Measurements from ENCODE around the gene SRSF4. TPM values are rescaled to one million over a fixed set of nuclear protein-coding genes. Genes with fewer than 3 reads are reported as not detected.

Gene SRSF4
- total RNA-seq, 1 experiment from 2014 or later = 62.0 TPM

DNA sequence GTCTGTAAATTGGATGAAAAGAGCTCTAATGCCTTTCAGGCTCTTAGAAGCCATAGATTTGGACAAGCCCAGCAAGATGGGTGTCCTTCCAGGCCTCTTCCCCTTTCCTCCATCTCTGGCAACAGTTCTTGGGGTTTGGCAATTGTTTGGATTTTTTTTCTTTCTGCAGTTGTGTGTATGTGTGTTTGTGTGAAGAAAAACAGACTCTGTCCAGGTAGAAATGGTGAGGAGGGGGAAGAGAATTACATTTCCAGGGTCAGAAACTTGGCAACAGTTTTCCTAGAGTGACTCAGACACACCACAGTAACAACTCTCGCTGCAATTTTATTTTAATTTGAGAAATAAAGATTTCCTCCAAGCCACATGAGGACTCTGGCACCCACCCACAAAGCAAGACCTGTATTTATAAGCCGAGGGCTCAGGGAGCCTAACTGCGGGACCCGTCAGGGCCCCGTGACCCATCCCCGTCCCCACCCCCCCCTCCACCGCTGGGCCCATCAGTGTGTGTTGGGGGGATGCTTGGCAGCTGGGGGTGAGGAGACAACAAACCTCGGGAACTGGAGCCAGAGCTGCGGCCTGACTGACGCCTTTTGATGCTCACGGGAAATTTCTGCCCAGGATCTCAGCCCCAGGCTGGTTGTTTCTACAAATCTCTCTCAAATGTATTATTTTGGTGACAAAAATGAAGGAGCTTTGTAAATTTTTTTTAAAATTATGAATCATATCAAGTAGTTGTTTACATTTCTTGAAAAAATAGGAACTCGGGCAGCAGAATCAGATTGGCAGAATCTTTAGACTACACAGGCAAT is 62.4 kb downstream of the SRSF4 start:
- CTCF ChIA-PET = no interaction called here
- Histone ChIP-seq H3K27me3 (ENCODE audit: low read length) (no peaks in the 10 kb centered on the region), H3K9me2 (replicated peaks; ENCODE audit: low read length) (no peaks in the 10 kb centered on the region), H3K36me3 (ENCODE audit: low read depth, low read length) (no peaks in the 10 kb centered on the region), H4K20me1 (ENCODE audit: low read length) (no peaks in the 10 kb centered on the region), H3K9ac (ENCODE audit: low read length) (no peak overlapping the region), H3K4me1 (ENCODE audit: insufficient read depth, low read length) (peaks cover 18% of the 10 kb centered on the region), H3K4me3 (ENCODE audit: low read length) (no peak overlapping the region), H2AFZ (ENCODE audit: low read length) (no peak overlapping the region), H3F3A (ENCODE audit: low read length, unreplicated experiment) (no peaks in the 10 kb centered on the region), H3K9me3 (ENCODE audit: low read length) (no peaks in the 10 kb centered on the region), H3K79me2 (ENCODE audit: low read length) (no peaks in the 10 kb centered on the region), H3K27ac (ENCODE audit: low read length) (no peak overlapping the region), H3K4me2 (ENCODE audit: low read length) (no peak overlapping the region)
- TF ChIP-seq EZH2 (IDR thresholded peaks at IDR 0.05; ENCODE audit: low read length, unreplicated experiment) (no peak), EZH2phosphoT487 (IDR thresholded peaks at IDR 0.05; ENCODE audit: borderline replicate concordance, low read length) (no peak)
- TF ChIP-seq, protein P1, sequence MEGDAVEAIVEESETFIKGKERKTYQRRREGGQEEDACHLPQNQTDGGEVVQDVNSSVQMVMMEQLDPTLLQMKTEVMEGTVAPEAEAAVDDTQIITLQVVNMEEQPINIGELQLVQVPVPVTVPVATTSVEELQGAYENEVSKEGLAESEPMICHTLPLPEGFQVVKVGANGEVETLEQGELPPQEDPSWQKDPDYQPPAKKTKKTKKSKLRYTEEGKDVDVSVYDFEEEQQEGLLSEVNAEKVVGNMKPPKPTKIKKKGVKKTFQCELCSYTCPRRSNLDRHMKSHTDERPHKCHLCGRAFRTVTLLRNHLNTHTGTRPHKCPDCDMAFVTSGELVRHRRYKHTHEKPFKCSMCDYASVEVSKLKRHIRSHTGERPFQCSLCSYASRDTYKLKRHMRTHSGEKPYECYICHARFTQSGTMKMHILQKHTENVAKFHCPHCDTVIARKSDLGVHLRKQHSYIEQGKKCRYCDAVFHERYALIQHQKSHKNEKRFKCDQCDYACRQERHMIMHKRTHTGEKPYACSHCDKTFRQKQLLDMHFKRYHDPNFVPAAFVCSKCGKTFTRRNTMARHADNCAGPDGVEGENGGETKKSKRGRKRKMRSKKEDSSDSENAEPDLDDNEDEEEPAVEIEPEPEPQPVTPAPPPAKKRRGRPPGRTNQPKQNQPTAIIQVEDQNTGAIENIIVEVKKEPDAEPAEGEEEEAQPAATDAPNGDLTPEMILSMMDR (conservative IDR thresholded peaks at IDR 0.05; ENCODE audit: low read depth, low read length) = no peak
- intact Hi-C loops (cut with micrococcal nuclease) = loop anchor here (1.0 kb wide), 1 partner anchor 24 kb away; no protein-coding TSS in a partner anchor
- POLR2A ChIA-PET (ENCODE audit: unreplicated experiment) = no interaction called here
- DNase-seq (no peak), ATAC-seq (no peak)
- no TSS peak for BruUV-seq (replicated peaks)

DNA sequence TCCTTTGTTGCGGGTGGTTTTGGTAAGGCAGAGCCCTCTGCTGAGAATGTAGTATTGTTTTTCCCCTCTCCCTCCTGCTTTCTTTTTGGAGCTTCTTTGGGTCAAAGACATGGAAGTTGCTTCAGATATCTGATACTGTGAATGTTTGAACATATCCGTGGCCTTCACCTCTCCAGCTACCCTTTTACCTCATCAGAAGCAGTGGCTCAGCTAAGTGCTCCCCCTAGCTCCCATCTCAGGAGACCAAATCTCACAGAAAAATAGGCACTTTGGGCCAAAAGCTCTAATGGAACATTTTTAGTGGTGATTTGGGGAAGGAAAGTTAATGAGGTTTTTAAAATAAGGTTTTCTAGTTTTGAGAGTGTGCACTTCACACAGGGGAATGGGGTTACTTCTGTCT is 64.3 kb downstream of the SRSF4 start:
- H3K79me2 ChIP-seq (ENCODE audit: low read length) = no peaks in the 10 kb centered on the region
- peaks cover 3% of the 10 kb centered on the region; the same call in 1 of the 2 replicates for H3K4me1 ChIP-seq (ENCODE audit: insufficient read depth, low read length)
- H3K9me3 ChIP-seq (ENCODE audit: low read length) = no peaks in the 10 kb centered on the region
- CTCF ChIA-PET = interaction anchor here (0.5 to 0.6 kb wide), 2 partner anchors 73 to 232 kb away, joined by 3 to 5 read pairs; no protein-coding TSS in a partner anchor
- no peak overlapping the region for H2AFZ ChIP-seq (ENCODE audit: low read length)
- no peaks in the 10 kb centered on the region for H3K9me2 ChIP-seq (replicated peaks; ENCODE audit: low read length)
- H3K36me3 ChIP-seq (ENCODE audit: low read depth, low read length) = no peaks in the 10 kb centered on the region
- H3K27me3 ChIP-seq (ENCODE audit: low read length) = no peaks in the 10 kb centered on the region
- no peak overlapping the region for H3K4me3 ChIP-seq (ENCODE audit: low read length)
- DNase-seq = no peak
- H4K20me1 ChIP-seq (ENCODE audit: low read length) = no peaks in the 10 kb centered on the region
- no peak for ATAC-seq
- H3K27ac ChIP-seq (ENCODE audit: low read length) = no peak overlapping the region
- POLR2A ChIA-PET (ENCODE audit: unreplicated experiment) = interaction anchor here (1.1 kb wide), 1 partner anchor 65 kb away, joined by 4 read pairs; the partner anchor contains the start of gene SRSF4
- no peaks in the 10 kb centered on the region for H3F3A ChIP-seq (ENCODE audit: low read length, unreplicated experiment)
- intact Hi-C loops (cut with micrococcal nuclease) = no loop called here
- no peak overlapping the region for H3K9ac ChIP-seq (ENCODE audit: low read length)
- no peak for TF ChIP-seq EZH2phosphoT487 (IDR thresholded peaks at IDR 0.05; ENCODE audit: borderline replicate concordance, low read length)
- TF ChIP-seq EZH2 (IDR thresholded peaks at IDR 0.05; ENCODE audit: low read length, unreplicated experiment) = no peak
- TF ChIP-seq, protein P1 (conservative IDR thresholded peaks at IDR 0.05; ENCODE audit: low read depth, low read length) = peak; percentile 46; the same call in 1 of the 2 replicates
- no peak overlapping the region for H3K4me2 ChIP-seq (ENCODE audit: low read length)
- BruUV-seq (replicated peaks) = no TSS peak

DNA sequence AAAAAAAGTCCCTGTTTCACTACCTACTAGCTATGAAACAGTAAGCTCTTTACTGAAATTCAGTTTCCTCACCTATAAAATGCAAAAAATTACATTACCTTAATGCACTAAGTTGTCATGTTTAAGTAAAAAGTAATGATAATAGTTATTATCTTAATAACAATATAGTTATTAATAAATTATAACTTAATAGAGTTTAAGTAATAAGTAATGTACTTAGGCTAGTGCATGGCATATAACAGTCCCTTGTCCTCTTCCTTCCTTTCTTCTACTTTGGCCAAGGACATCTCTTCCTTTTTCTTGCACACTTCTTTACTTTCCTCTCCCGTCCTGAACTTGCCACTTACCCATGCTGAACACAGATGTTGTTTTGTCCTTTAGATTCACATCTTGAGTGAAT is 67.0 kb downstream of the SRSF4 start:
- Histone ChIP-seq H3K36me3 (ENCODE audit: low read depth, low read length) (no peaks in the 10 kb centered on the region), H3K27ac (ENCODE audit: low read length) (no peak overlapping the region), H2AFZ (ENCODE audit: low read length) (no peak overlapping the region), H3K4me1 (ENCODE audit: insufficient read depth, low read length) (no peaks in the 10 kb centered on the region), H3K79me2 (ENCODE audit: low read length) (no peaks in the 10 kb centered on the region), H3K9ac (ENCODE audit: low read length) (no peak overlapping the region), H3K4me3 (ENCODE audit: low read length) (no peak overlapping the region), H3K4me2 (ENCODE audit: low read length) (no peak overlapping the region), H3K9me3 (ENCODE audit: low read length) (no peaks in the 10 kb centered on the region), H4K20me1 (ENCODE audit: low read length) (no peaks in the 10 kb centered on the region), H3F3A (ENCODE audit: low read length, unreplicated experiment) (no peaks in the 10 kb centered on the region), H3K9me2 (replicated peaks; ENCODE audit: low read length) (no peaks in the 10 kb centered on the region), H3K27me3 (ENCODE audit: low read length) (no peaks in the 10 kb centered on the region)
- no peak for DNase-seq
- no peak for TF ChIP-seq EZH2 (IDR thresholded peaks at IDR 0.05; ENCODE audit: low read length, unreplicated experiment)
- TF ChIP-seq EZH2phosphoT487 (IDR thresholded peaks at IDR 0.05; ENCODE audit: borderline replicate concordance, low read length) = no peak
- TF ChIP-seq, protein P1 (conservative IDR thresholded peaks at IDR 0.05; ENCODE audit: low read depth, low read length) = no peak
- intact Hi-C loops (cut with micrococcal nuclease) = no loop called here
- BruUV-seq (replicated peaks) = no TSS peak
- POLR2A ChIA-PET (ENCODE audit: unreplicated experiment) = no interaction called here
- CTCF ChIA-PET = no interaction called here
- no peak for ATAC-seq
